ENCODE results near the gene GRM7. TPM values are rescaled to one million over a fixed set of nuclear protein-coding genes. Genes with fewer than 3 reads are reported as not detected.

GRM7 gene
- total RNA-seq, 1 experiment from 2014 or later, result 0.28 TPM

DNA sequence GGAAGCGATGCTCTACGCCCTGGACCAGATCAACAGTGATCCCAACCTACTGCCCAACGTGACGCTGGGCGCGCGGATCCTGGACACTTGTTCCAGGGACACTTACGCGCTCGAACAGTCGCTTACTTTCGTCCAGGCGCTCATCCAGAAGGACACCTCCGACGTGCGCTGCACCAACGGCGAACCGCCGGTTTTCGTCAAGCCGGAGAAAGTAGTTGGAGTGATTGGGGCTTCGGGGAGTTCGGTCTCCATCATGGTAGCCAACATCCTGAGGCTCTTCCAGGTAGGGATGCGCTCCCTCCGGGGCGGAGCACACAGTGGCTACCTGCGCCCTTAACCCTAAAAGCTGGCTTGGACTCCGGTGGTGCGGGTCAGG is 698 bp downstream of the GRM7 start:
- no peak overlapping the region; the same call in 1 of the 2 replicates for H3K14ac ChIP-seq (ENCODE audit: insufficient read depth, low read length)
- H2BK5ac ChIP-seq (ENCODE audit: insufficient read length, low read length), result no peak overlapping the region
- no peak overlapping the region for H3K23ac ChIP-seq (ENCODE audit: insufficient read length, low read depth, low read length)
- no peak overlapping the region for H2BK15ac ChIP-seq (ENCODE audit: low read depth, low read length)
- H2BK12ac ChIP-seq (ENCODE audit: insufficient read length, low read depth, low read length), result no peak overlapping the region
- Mint-ChIP-seq H3K27ac (no peak overlapping the region), H3K4me1 (peaks cover 24 to 27% of the 10 kb centered on the region in 2 experiments), H3K4me3 (peak overlapping the region; percentile 63 to 87), H3K9me3 (peaks cover 0 to 2% of the 10 kb centered on the region in 2 experiments; a peak in 1 of 5 replicates), H3K36me3 (ENCODE audit: insufficient read depth in 1 of 3, low read depth in 3 of 3) (no peaks in the 10 kb centered on the region; a peak in 1 of 7 replicates), H3K27me3 (ENCODE audit: low read depth) (peaks cover 95% of the 10 kb centered on the region)
- no peak overlapping the region for H2BK20ac ChIP-seq (ENCODE audit: low read depth, low read length, poor library complexity, severe bottlenecking)
- H3K18ac ChIP-seq (ENCODE audit: insufficient read length, low read depth, low read length), result no peak overlapping the region
- no peak overlapping the region for H2AFZ ChIP-seq (ENCODE audit: low read length)
- H3K9ac ChIP-seq (ENCODE audit: extremely low read depth, insufficient read length, low read length), result no peak overlapping the region
- no peak overlapping the region for H4K5ac ChIP-seq (ENCODE audit: insufficient read length, low read depth, low read length)
- no peak overlapping the region for H3K56ac ChIP-seq (ENCODE audit: insufficient read length, low read depth, low read length)
- peaks cover 28% of the 10 kb centered on the region for H3K23me2 ChIP-seq (ENCODE audit: insufficient read length, low read depth, low read length, poor library complexity, severe bottlenecking)
- DNase-seq, result peak; percentile 34
- peaks cover 44% of the 10 kb centered on the region for H3K27me3 ChIP-seq (ENCODE audit: insufficient read depth, low read length)
- peak overlapping the region; percentile 78 for H3K4me2 ChIP-seq (ENCODE audit: insufficient read depth, insufficient read length, low read length)
- H3K4ac ChIP-seq (ENCODE audit: low read depth, low read length), result no peak overlapping the region
- no peaks in the 10 kb centered on the region for H3K79me1 ChIP-seq (ENCODE audit: insufficient read depth, low read depth, low read length, poor library complexity, severe bottlenecking)
- H4K8ac ChIP-seq (replicated peaks; ENCODE audit: insufficient read length, low read depth, low read length), result no peak overlapping the region
- no peak overlapping the region for H3T11ph ChIP-seq (ENCODE audit: low read length)
- H3K9me3 ChIP-seq (ENCODE audit: control insufficient read depth, low read depth, low read length), result no peaks in the 10 kb centered on the region
- TF ChIP-seq, protein P1, sequence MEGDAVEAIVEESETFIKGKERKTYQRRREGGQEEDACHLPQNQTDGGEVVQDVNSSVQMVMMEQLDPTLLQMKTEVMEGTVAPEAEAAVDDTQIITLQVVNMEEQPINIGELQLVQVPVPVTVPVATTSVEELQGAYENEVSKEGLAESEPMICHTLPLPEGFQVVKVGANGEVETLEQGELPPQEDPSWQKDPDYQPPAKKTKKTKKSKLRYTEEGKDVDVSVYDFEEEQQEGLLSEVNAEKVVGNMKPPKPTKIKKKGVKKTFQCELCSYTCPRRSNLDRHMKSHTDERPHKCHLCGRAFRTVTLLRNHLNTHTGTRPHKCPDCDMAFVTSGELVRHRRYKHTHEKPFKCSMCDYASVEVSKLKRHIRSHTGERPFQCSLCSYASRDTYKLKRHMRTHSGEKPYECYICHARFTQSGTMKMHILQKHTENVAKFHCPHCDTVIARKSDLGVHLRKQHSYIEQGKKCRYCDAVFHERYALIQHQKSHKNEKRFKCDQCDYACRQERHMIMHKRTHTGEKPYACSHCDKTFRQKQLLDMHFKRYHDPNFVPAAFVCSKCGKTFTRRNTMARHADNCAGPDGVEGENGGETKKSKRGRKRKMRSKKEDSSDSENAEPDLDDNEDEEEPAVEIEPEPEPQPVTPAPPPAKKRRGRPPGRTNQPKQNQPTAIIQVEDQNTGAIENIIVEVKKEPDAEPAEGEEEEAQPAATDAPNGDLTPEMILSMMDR (conservative IDR thresholded peaks at IDR 0.05), result no peak
- H4K91ac ChIP-seq (ENCODE audit: insufficient read length, low read depth, low read length), result no peak overlapping the region
- H2AK5ac ChIP-seq (ENCODE audit: insufficient read length, low read length), result no peak overlapping the region
- no peaks in the 10 kb centered on the region for H4K20me1 ChIP-seq (ENCODE audit: control insufficient read depth, insufficient read depth, insufficient read length)
- no peaks in the 10 kb centered on the region for H3K4me1 ChIP-seq (ENCODE audit: insufficient read depth, low read length)
- no peaks in the 10 kb centered on the region for H3K79me2 ChIP-seq (ENCODE audit: insufficient read depth, low read length)
- H2BK120ac ChIP-seq (ENCODE audit: low read depth, low read length, poor library complexity, severe bottlenecking), result no peak overlapping the region
- no peak overlapping the region for H3K27ac ChIP-seq (ENCODE audit: insufficient read length, low read depth, low read length)
- no CpG with 5 or more reads among the region's 30 CpGs for WGBS (ENCODE audit: extremely low coverage, insufficient read length, low lambda C conversion rate)
